Tibial nerve (tissue), 4 donors: ENCODE results near the gene SYNCRIP. TPM values are rescaled to one million over a fixed set of nuclear protein-coding genes. Genes with fewer than 3 reads are reported as not detected.

Source experiments
- DNase-seq, 2 donors: peaks; one replicate each; pipeline ENCODE4 v3.0.0-alpha.2; 2019; ENCODE audit warnings: low spot score in 2 of 2
- H3K27ac ChIP-seq, 4 donors: fragments of 200-600 bp; sonication (generic) in 3 of 4; one replicate each; pipeline ENCODE4 v1.5.1; 2017 to 2019; ENCODE audit warnings: mild to moderate bottlenecking in 1 of 4
- H3K27me3 ChIP-seq, 2 donors: fragments of 200-600 bp; sonication (generic) in 1 of 2; one replicate each; pipeline versions ENCODE4 v1.5.1 to v1.6.0; 2017 to 2019
- H3K36me3 ChIP-seq, 3 donors: fragments of 200-600 bp; sonication (generic); one replicate each; pipeline ENCODE4 v1.5.1; 2018 to 2019
- H3K4me1 ChIP-seq, 4 donors: fragments of 200-600 bp; sonication (generic) in 3 of 4; one replicate each; pipeline ENCODE4 v1.5.1; 2017 to 2019
- H3K4me3 ChIP-seq, 4 donors: fragments of 200-600 bp; sonication (generic) in 3 of 4; one replicate each; pipeline ENCODE4 v1.5.1; 2017 to 2019; ENCODE audit warnings: mild to moderate bottlenecking in 1 of 4, moderate library complexity in 1 of 4
- H3K9me3 ChIP-seq, 4 donors: fragments of 200-600 bp; sonication (generic) in 3 of 4; one replicate each; pipeline ENCODE4 v1.5.1; 2017 to 2019
- CTCF ChIP-seq, 5 experiments: fragments of 200-600 bp in 3 of 5; fragments of 450-650 bp in 2 of 5; sonication (generic) in 3 of 5; IDR thresholded peaks; one replicate each; pipeline ENCODE4 v1.5.1; 2016 to 2019; ENCODE audit warnings: antibody characterized with exemption in 5 of 5, mild to moderate bottlenecking in 3 of 5, moderate library complexity in 2 of 5
- EP300 ChIP-seq, 2 donors: sonication (generic); formaldehyde crosslinking; IDR thresholded peaks; one replicate each; pipeline ENCODE4 v1.6.1; 2017; ENCODE audit warnings: antibody characterized with exemption in 2 of 2, mild to moderate bottlenecking in 1 of 2
- POLR2A ChIP-seq, 2 donors: fragments of 450-650 bp; IDR thresholded peaks; one replicate each; pipeline ENCODE4 v1.6.1; 2017; ENCODE audit warnings: antibody characterized with exemption in 2 of 2, mild to moderate bottlenecking in 2 of 2, moderate library complexity in 2 of 2
- WGBS, 2 donors: methylation state at CpG; one replicate each; pipeline ENCODE4 v1.1.5; 2018; 5-methylcytosine and 5-hydroxymethylcytosine counted together
- total RNA-seq, 4 donors: library from RNA; depleted of rRNA; stranded (reverse); fragments of >200 nt; gene quantifications; one replicate each; pipeline ENCODE4 v1.1.0, GENCODE V29; 2016

SYNCRIP gene
- total RNA-seq, 4 donors from 2014 or later: 51.5 to 64.7 (median 53.2) TPM

- peaks cover 0 to 36% (median 18%) of the 10 kb centered on the region in 4 donors for H3K4me1 ChIP-seq
- H3K36me3 ChIP-seq: peaks cover 0 to 8% (median 0%) of the 10 kb centered on the region in 3 donors
- peak overlapping the region; percentile 90 to 99 (median 98) for H3K27ac ChIP-seq
- DNase-seq: no peak
- no peak for TF ChIP-seq CTCF (IDR thresholded peaks at IDR 0.05)
- no peak for TF ChIP-seq EP300 (IDR thresholded peaks at IDR 0.05)
- no peak for TF ChIP-seq POLR2A (IDR thresholded peaks at IDR 0.05)
- peak overlapping the region; percentile 63 to 99 (median 94) for H3K4me3 ChIP-seq
- 0 to 1% methylated on average over 5 of the region's 5 CpGs for WGBS, 2 donors
- no peaks in the 10 kb centered on the region for H3K9me3 ChIP-seq
- H3K27me3 ChIP-seq: no peaks in the 10 kb centered on the region
Observed at GRCh38 chr6:85644279-85644762, 1.6 kb upstream of the SYNCRIP start.

DNA sequence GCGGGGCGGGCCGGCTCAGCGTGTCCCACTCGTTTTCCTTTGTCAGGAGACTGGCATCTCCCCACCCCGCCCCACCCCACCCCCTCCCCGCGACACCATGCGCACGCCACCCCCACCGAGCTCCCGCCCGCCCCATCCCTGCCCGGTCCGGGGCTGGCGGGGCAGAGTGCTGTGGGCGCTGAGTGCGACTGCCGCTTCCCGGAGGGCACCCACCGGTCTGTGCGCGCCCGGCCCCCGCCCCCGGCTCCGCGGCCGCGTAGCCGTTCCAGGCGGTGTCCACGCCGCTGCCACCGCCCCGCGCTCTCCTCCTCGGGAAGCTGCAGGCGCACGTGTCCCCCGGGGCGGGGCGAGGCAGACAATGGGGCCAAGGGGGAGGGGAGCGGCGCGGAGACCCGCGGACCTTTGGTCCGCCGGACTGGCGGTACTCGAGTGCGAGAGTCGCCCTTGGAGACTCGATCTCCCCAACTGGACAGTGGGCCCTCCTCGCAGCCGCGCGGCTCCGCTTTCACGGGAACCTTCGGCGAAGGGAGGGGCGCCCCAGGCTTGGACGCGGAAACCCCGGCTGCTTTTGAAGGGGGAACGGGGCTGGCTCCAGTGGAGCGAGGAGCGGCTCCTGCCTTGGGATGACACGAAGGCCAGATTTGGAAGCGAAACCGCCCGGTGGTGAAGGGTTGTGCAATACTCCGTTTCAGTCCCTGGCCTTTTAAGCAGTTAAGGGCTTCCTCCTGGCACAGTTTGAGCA is 1.0 kb upstream of the SYNCRIP start:
- Histone ChIP-seq H3K36me3 (peaks cover 0 to 13% (median 5%) of the 10 kb centered on the region in 3 donors), H3K9me3 (no peaks in the 10 kb centered on the region), H3K27me3 (no peaks in the 10 kb centered on the region), H3K4me3 (peak overlapping the region; percentile 63 to 99 (median 94)), H3K4me1 (peaks cover 0 to 42% (median 21%) of the 10 kb centered on the region in 4 donors), H3K27ac (peak overlapping the region; percentile 90 to 99 (median 98))
- 0 to 1% methylated on average over 30 to 71 of the region's 75 CpGs for WGBS, 2 donors
- peak; percentile 70 to 84 for DNase-seq
- TF ChIP-seq CTCF (IDR thresholded peaks at IDR 0.05): peak in 2 of 5 experiments; percentile 23 to 30
- TF ChIP-seq POLR2A (IDR thresholded peaks at IDR 0.05): peak in 1 of 2 donors; percentile 76
- peak in 1 of 2 donors; percentile 89 for TF ChIP-seq EP300 (IDR thresholded peaks at IDR 0.05)

DNA sequence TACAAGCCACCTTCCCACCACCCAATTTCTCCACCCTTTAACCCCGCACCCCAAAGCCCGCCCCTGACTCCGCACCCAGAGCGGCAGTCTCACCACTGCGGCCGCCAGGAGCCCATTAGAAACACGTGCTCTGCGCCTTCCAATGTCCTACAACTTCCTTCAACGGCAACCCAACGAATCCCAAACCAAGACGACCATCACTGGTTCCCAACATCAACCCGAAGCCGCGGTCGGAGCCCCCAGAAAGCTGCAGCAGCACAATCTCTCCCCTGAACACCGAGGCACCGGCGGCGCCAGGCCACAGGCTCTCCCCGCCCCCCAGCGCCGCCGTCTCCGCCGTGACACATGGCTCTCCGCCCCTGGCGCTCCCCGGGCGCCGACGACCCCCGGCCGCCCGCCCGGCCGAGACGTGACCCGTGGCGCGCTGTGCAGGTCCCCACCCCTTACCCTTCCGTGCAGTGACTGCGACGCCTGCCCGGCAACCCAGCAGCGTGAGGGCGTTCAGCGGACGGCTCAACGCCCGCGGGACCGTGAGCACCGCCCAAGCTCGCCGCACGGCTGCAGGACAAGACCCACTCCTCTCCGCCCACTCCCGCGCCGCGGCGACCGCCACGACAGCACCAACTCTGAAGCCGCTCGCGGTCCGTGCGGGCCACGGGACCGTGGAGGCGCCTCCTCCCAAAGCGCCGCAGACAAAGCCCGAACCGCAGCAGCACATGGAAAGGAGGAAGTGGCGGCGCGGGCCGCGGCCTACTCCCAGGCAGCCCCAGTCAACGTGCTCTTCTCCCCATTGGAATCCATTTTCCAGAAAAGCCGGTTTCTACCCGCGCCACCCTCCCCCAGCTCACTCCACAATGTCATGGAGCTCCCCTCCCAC is 551 bp downstream of the SYNCRIP start:
- H3K27ac ChIP-seq: peak overlapping the region; percentile 90 to 99 (median 98)
- peaks cover 0 to 58% (median 21%) of the 10 kb centered on the region in 4 donors for H3K4me1 ChIP-seq
- peak overlapping the region; percentile 93 to 99 (median 96) for H3K4me3 ChIP-seq
- no peak for TF ChIP-seq EP300 (IDR thresholded peaks at IDR 0.05)
- TF ChIP-seq POLR2A (IDR thresholded peaks at IDR 0.05): no peak
- TF ChIP-seq CTCF (IDR thresholded peaks at IDR 0.05): no peak
- no peaks in the 10 kb centered on the region for H3K9me3 ChIP-seq
- peaks cover 0 to 28% (median 5%) of the 10 kb centered on the region in 3 donors for H3K36me3 ChIP-seq
- WGBS, 2 donors: 0 to 1% methylated on average over 73 to 77 of the region's 85 CpGs
- DNase-seq: peak; percentile 17 to 61
- no peaks in the 10 kb centered on the region for H3K27me3 ChIP-seq

DNA sequence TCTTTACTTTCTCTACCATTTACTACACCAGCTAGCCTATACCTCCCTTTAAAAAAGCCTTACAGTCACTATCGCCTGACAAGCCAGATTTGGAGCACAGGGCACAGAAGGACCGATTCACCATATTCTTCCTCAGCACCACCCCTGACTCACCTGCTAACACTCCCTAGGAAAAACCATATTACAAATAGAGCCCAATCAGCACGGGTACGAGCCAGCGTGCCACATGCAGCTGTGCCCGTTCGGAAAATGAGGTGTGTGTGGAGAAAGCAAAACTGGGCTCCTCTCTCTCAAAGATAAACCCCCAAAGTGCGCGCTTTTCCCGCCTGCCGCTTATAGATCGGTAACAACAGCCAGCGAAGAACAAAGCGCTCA is 1.2 kb downstream of the SYNCRIP start:
- Histone ChIP-seq H3K36me3 (peaks cover 0 to 35% (median 5%) of the 10 kb centered on the region in 3 donors), H3K27me3 (no peaks in the 10 kb centered on the region), H3K27ac (peak overlapping the region; percentile 90 to 99 (median 98)), H3K4me1 (peaks cover 0 to 64% (median 23%) of the 10 kb centered on the region in 4 donors), H3K4me3 (peak overlapping the region; percentile 93 to 99 (median 96)), H3K9me3 (no peaks in the 10 kb centered on the region)
- DNase-seq: no peak
- 0% methylated on average over 14 of the region's 14 CpGs for WGBS, 2 donors
- TF ChIP-seq EP300 (IDR thresholded peaks at IDR 0.05): no peak
- TF ChIP-seq CTCF (IDR thresholded peaks at IDR 0.05): no peak
- TF ChIP-seq POLR2A (IDR thresholded peaks at IDR 0.05): no peak
